Activated T-cell treated with anti-CD3 and anti-CD28 coated beads for 48 hours (primary cell): ENCODE measurements around the gene CA5A.

Source experiments
- DNase-seq: peaks from one replicate; pipeline ENCODE4 v3.0.0-alpha.2; 2020; ENCODE audit warnings: low read depth

Gene CA5A

DNA sequence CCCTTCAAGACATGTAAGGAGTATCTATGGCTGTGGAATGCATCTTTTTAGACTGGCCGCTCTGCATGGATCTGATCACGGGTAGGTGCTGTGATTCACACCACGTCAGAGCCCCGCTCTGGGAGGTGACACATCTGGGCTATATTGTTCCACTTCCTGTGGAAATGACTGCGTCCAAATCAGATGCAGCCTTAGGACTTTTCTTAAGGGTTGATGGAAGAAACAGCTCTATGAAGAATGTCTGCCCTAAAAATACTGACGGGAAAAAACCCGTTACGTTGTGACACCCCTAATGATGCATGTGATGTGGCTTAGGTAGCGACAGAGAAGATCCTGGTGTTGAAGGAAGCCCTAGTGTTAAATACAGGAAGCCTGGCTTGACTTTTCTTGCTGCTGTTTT, 27.1 kb upstream of the CA5A start:
- DNase-seq = peak; percentile 60

DNA sequence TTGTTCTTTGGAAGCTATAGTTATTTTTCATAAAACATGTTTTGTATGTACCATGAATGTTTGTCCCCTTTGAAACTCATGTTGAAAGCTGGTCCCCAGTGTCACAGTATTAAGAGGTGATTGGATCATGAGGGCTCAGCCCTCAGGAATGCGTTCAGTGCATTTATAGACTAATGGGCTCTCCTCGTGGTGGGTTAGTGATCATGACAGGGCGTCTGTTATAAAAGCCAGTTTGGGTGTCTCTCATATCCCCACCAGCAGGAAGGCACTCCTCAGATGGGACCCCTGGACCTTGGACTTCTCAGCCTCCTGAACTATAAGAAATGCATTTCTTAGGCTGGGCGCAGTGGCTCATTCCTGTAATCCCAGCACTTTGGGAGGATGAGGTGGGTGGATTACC, 25.3 kb upstream of the CA5A start:
- no peak for DNase-seq

DNA sequence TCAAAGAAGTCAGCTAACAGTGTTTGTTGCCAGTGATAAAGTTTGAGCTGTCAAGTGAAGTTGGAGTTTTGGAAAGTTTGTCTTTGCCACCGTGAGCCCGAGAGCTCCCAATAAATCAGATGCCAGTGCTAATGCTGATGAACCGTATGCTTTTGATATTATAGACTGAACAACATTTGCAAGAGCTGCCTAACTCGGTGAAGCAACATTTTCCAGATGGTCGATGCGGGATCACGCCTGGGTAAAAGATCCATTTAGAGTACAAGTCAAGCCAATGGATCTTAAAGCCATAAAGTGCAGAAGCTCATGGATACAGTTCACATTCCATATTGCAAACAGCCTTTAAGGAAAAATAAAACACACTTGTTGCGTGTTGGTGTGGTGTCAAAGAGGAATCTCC, 24.5 kb upstream of the CA5A start:
- DNase-seq = no peak

DNA sequence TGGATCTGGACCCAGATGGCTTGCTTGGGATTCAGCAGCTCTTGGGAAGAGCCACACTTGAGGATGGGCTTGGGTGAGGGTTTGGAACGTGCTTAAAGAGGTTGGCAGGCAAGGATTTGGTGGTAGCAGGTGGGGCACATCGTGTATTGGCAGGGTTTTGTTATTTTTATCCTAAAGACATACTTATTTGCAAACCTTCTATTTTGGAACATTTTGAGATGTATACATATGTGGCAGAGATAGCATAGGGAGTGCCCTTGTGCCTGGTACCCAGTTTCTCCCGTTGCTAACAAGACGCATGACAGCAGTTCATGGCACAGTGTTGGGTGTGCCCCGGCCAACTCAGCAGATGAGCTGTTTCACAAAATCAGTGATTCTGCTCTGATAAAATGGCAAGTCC, 24.0 kb upstream of the CA5A start:
- no peak for DNase-seq

DNA sequence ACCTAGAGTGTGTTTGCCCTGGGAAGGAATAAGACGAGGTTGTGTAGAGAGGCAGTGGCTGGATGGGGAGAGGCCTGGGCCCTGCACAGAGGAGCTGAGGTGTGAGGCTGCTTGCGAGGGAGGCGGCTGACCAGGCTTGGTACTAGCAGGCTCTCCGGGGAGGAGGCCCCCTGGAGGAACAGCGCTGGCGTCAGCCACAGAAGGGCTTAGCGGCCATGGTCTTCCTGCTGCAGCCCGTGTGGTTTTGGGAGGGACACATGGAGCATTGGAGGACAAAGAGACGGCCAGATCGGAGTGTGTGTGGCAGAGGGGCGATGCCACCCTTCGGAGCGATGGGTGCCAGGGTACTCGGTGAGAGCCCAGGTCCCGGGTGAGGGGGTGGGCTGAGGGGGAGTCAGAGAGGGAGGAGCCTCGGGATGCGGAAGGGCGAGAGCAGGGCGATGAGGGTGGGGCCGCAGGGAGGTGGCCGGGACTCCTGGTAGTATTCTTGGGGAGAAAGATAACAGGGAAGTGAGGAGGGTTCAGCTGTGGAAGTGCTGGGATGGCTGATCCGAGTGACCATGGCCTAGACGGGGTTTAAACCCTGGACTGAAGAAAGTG, 23.2 kb upstream of the CA5A start:
- no peak for DNase-seq

DNA sequence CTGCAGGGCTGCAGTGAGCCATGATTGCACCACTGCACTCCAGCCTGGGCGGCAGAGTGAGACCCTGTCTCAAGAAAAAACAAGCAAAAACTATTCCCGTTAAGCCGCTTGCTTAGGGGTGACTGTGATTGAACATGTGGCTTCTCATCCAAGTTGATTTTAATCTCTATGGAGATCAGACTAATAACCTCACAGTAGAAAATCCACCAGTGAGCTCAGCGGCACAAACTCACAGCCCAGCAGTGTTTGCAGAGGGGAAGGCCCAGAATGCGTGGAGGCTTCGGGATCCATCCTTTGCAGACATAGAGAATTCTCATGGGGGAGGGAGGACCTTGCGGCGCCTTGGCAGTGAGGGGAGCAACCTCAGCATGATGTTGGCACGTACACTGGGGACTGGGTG, 22.3 kb upstream of the CA5A start:
- no peak for DNase-seq

DNA sequence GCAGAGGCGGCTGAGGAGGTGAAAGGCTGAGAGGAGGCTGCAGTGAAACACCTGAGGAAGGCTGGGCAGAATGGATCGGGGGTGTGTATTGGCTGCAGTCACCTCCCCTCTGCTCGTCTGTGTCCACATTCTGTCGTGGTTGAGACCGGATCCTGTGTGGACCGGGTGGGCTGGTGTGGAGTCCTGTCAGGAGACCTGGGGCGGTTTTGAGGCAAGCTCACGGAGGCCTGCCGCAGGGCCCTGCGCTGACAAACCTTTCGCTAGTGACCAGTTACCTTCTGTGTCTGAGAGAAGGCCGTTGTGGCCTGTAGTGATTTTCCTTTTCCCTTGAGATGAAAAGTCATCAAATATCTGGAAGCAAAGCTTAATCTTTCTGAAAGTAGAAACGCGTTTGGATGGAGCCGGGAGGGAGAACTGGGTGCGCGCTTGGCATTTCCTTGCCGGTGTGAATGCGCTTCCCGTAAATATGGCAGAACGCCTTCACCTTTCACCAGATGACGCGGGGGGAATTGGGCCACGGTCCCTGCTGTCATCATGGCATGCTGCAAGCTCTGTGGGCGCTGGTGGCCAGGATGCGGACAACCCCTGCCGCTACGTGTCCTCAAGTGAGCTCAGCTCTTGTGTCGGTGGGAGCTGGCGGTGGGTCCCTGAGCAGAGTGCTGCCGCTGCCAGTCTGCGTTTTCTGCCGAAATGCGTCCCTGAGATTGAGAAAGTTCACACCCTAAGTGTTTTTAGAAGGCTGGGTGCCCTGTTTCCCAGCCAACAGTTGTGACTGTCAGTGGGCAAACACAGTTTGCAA, 21.2 kb upstream of the CA5A start:
- DNase-seq = no peak

DNA sequence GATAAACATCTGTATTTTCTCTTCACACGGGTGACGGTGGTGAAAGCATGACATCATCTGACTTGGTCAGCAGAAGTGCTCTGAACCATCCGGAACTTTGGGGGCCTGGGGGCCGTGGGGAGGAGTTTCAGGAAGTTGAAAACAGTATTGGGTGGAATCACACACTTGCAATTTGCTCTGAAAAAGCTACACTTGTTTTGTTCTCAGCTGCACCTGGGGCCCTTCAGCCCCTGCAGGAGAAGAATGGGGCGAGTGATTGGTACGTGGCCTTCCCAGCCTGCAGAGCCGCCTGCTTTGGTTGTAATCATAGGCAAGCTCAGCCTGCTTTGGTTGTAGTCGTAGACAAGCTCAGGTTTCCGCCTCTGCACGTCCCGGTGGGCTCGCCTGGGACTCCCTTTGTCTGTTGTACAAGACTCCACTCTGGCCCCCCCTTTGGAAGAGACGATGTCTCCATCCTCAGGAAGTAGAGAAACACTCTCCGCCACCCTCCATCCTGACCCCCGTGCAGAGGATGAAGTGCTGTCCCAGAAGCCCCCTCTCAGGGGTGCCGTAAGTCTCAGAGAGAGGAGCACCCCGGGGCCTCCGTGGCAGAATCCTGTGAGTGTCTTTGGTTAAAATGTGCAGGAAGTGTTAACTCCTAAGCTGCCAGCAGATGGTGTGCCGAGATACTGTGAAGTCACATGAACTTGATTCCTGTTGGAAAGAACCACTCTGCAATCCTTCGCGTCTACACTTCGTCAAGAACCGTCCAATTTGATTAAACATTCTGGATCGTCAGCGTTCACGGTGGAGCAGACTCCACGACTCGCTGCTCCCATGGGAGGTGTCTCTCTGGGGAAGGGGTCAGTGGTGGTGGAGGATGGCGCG, 20.3 kb upstream of the CA5A start:
- peak; percentile 70 for DNase-seq

DNA sequence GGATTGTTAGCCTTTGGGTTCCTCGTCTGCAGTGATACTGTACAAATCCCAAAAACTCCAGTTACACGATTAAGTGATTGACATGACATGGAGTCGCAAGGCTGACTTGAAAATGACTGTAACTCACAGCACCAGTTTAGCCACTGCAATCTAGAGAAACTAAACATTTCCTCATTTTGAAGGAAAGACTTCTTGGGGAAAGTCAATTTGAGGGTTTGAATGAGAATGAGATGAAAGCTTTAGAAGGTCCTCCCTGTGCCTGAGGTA, 19.7 kb upstream of the CA5A start:
- no peak for DNase-seq

DNA sequence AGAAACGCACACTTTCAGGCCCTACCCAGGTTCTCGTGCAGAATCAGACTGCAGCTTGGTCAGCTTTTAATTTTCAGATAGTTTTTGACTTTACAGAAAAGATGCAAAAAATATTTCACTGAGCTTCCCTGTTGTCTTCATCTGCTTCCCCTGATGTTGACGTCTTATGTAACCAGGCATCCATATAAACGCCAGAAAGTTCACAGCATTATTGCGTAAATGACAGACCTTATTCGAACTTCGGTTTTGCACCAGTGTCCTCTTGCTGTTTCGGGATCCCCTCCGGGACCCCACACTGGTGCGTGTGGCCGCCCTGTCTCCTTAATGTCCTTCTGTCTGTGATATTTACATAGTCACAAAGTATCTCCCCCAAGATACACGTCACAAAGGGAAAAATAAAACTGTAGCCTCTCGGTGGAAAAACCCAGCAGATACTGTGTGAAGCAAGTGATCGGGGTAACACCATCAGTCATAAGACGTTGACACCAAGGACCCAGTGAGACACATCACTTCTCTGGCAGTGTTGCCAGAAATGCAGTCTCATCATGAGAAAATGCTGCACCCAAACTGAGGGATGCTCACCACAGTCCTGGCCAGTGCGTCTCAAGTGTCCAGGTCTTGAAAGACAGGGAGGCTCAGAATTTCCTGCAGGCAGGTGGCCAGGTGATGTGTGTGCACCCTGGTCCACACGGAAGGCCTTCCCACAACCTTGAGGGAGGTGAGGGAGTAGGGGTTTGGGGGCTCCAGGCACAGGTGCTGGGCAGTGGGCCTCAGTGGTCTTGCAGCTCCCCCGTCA, 19.2 kb upstream of the CA5A start:
- no peak for DNase-seq

DNA sequence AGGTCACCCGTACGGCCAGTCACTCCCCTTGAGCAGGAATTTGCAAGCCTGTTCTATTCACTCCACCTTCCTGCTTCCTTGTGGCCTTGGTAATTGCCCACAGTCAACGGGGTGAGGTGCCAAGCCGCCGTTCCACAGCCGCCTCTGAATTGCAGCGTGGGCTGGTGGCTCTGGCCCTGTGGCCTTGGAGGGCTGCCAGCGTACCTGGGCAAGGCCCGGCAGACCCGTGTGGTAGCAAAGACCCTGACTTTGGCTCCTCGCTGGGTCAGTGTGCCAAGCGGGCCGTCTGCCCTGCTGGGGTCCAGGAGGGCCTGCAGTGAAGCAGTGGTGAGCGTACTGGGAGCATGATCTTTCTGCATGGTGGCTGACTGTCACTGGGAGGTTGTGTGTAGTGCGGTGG, 18.5 kb upstream of the CA5A start:
- no peak for DNase-seq

DNA sequence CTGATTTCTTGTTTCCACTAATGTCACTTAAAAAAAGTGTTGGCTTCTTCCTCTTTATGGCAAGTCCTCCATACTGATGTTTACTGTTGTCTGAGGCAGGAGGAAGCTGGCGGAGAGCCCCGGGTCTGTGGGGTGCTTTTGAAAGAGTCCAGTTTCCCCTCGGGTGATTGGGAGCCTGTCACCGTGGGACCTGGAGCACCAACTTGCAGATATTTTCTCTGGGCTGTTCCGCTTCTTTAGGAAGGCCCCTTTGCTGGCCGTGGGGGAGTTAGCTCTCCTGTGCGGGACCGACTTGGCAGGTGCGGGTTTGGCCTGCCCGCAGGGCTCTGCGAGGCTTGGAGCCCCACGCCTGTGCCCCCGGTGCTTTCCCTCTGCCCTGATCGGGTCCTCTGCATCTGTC, 18.0 kb upstream of the CA5A start:
- no peak for DNase-seq

DNA sequence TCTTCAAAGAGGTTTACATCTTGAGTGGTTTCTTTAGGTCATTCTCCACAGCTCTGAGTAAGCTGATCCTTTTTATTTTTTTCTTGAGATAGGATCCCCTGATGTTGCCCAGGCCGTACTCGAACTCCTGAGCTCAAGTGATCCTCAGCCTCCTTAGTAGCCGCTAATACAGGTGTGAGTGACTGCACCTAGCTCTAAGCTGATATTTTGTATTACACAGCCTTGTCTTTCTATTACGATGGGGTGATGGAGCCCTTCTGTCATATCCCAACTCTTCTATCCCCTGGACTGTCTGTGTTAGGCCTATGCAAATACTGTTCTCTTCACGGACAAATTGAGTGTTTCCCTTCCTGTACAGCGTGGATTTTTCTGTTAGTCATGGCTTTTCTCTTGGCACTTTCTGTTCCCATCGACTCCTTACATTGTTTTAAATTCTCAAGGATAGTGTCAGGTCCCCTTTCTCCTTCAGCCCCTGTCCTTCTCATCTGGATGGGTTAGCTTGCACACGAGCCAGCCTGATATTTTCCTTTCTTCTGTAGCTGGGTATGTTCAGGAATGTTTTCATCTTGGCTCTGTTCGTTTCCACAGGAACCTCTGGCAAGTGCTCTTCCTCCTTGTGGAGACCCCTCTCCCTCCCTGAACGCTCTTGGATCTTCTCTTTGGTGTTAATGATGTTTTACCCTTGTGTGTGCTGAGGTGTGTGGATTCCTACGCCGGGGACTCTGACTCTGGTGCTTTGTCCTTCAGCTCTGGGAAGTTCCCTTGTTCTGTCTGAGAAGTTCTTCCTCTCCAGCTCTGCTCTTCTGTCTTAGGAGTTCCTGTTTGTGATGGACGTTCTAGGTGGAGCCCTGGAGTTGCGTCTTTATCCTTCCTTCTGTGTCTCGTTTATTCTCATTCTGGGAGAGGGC, 17.2 kb upstream of the CA5A start:
- DNase-seq = no peak

DNA sequence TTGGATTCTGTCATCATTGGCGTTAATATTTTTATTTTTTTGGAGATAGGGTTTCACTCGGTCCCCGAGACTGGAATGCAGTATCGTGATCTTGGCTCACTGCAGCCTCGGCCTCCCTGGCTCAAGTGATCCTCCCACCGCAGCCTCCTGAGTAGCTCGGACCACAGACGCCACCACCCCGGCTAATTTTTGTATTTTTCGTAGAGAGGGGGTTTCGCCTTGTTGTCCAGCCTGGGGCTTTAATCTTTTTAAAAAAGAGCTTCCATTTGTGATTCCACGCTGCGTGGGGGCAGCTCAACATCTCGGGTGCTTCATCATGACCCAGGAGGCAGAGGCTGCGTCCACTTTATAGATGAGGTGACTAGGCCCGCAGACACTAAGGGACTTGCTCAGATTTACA, 16.4 kb upstream of the CA5A start:
- no peak for DNase-seq

DNA sequence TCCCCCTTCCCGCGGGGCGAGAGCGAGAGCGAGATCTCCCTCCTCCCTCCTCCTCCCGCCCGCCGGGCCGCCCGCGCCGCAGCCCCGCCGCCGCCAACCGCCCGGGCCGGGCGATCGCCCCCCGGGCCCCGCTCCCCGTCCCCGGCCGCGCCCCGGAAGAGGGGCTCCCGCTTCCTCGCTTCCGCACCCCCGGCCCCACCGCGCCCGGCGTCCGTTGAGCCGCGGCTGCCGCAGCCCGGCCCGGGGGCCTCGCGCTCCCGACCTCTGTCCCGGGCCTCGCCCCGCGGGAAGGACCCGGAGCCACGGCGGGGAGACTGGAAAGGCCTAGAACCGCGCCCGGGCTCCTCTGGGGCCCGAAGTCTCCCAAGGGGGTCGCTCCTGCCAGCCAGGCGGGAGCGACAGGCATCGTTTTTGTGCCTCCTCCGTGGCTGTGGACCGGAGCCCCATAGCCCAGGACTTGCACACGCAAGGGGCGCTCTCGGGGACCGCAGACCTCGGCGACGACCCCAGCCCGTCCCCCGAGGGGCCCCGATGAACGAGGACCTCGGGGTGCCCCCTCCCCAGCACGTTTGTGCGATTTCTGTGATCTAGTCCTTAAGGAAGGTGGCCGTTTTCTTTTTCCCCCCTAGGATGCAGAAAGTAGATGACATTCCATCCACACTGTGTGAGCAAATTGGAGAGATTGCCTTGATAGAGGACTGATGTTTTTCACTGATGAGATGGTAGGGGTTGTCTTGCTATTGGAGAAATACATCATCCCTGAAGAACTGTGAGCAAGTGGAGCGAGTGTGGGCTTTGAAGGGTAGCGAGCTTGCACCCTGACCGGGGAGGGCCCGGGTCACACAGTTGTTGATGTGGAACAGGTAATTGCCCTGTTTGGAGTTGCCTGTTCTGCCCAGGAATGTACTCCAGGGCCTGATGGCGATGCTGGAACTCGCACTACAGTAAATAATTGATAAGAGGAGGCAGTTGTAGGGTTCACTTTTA, 15.5 kb upstream of the CA5A start:
- DNase-seq = no peak

DNA sequence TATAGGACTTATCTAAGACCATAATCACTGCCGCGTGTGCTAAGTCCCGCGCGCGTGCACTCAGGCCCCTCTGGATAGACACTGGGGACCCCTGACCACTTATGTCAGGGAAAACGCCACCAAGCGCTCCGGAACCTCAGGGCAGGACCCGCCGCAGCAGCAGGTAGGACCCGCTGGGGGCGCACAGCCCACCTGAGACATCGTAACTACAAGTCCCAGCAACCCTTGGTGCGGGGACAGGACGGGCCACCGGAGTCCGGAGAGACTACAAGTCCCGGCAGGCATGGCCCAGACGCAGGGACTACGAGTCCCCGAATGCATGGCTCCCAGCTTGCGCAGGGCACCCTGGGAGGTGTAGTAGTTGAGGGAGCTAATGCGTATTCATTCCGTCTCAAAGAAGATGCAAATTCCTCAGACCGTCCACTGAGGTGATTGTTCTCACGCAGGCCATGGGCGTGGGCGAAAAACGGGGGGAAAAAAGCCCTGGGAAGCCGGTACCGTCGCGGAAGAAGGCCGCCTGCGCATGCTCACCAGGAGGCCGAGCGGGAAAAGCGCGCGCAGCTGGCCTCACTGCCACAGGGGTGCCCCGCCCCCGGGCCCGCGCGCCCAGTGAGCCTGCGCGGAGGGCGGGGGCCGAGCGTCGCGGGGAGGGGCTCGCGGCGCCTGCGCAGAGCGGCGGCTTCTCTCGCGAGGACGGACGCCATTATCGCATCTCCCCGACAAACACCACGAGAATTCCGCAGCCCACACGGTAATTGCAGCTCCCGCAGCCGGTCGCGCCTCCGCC, 14.6 kb upstream of the CA5A start, which contains the start of gene BANP:
Gene BANP (plus strand): TSS at position 670 of the 787 bp plus-strand sequence. CDS start 23,682 bp downstream, outside the sequence.
- peak; percentile 95 for DNase-seq

DNA sequence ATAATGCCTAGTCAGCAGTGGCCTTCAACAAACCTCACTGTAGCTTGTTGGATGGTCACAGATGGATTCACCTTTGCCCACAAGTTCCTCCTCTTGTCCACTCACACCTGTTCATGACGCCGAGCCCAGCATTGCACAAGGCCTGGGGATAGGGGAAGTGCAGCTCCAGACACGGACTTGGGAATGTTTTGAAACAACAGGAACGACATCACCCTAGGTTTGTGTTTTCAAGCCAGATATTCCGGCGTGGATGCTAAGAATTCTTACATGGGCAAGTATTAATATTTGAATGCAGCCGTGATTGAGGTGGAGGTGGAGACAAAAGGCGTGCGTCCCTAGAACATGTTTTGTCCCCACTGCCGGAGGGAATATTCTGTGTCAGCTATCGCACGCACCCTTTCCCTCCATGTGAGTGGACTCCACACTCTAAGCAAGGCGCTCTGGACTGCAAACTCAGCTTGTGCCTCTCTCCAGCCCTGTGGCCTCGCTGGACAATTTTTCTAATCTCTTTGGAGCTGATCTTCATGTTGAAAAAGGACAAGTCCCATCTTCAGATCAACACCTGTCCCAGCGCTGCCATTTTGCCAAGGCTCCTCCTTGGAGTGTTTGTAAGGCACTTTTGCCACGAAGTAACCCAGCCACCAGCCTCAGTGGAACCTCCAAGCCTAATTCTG, 12.9 kb upstream of the CA5A start:
- no peak for DNase-seq

DNA sequence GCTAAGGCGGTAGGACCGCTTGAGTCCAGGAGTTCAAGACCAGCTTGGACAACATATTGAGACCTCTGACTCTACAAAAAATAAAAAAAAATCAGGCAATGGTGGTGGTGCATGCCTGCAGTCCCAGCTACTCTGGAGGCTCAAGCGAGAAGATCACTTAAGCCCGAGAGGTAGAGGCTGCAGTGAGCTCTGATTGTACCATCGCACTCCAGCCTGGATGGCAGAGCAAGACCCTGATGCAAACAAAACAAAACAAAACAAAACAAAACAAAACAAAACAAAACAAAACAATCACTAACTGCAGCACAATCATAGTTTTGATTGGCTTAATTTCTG, 12.4 kb upstream of the CA5A start:
- no peak for DNase-seq

DNA sequence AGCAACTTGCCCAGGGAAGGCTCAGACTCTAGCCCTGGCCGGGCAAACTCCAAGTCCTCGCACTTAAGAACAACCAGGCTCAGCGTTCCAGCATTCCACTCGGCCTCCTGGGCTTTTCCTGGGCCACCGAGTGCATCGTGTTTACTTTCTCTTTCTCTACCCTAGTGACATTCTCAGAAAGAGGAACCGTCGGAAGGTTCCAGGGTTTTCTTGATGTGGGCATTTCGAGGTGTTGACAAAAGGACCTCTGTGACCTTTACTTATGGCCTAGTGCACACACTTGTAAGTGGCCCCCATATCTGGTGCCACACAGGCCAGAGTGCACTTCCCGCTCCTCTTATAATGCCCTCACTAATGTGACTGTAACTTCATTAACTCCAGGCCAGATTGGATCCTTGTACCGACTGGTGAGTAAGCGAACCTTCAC, 11.8 kb upstream of the CA5A start:
- DNase-seq = no peak
